Measurements from ENCODE around the gene LLGL1. TPM values are rescaled to one million over a fixed set of nuclear protein-coding genes. Genes with fewer than 3 reads are reported as not detected.

LLGL1 gene
- total RNA-seq, 1 experiment from 2014 or later, result 65.0 TPM

- no peak overlapping the region for H3K18ac ChIP-seq (ENCODE audit: insufficient read length, low read depth, low read length)
- no peak overlapping the region for H2AFZ ChIP-seq (ENCODE audit: low read length)
- no peak overlapping the region for H2BK120ac ChIP-seq (ENCODE audit: low read depth, low read length, poor library complexity, severe bottlenecking)
- no peak overlapping the region for H4K5ac ChIP-seq (ENCODE audit: insufficient read length, low read depth, low read length)
- peak overlapping the region in 1 of 3 experiments; percentile 91; a peak in 1 of 7 replicates for H3K27ac Mint-ChIP-seq
- no CpG with 5 or more reads among the region's 21 CpGs for WGBS (ENCODE audit: extremely low coverage, insufficient read length, low lambda C conversion rate)
- peaks cover 3% of the 10 kb centered on the region; the same call in 1 of the 2 replicates for H3K4me1 ChIP-seq (ENCODE audit: insufficient read depth, low read length)
- H2BK15ac ChIP-seq (ENCODE audit: low read depth, low read length), result no peak overlapping the region
- H3T11ph ChIP-seq (ENCODE audit: low read length), result no peak overlapping the region
- H2BK5ac ChIP-seq (ENCODE audit: insufficient read length, low read length), result no peak overlapping the region
- H2BK12ac ChIP-seq (ENCODE audit: insufficient read length, low read depth, low read length), result no peak overlapping the region
- no peak overlapping the region for H3K4me2 ChIP-seq (ENCODE audit: insufficient read depth, insufficient read length, low read length)
- H4K8ac ChIP-seq (replicated peaks; ENCODE audit: insufficient read length, low read depth, low read length), result no peak overlapping the region
- no peaks in the 10 kb centered on the region; a peak in 1 of 5 replicates for H3K9me3 Mint-ChIP-seq
- H3K27ac ChIP-seq (ENCODE audit: insufficient read length, low read depth, low read length), result no peak overlapping the region
- H3K79me1 ChIP-seq (ENCODE audit: insufficient read depth, low read depth, low read length, poor library complexity, severe bottlenecking), result no peaks in the 10 kb centered on the region
- no peaks in the 10 kb centered on the region for H3K27me3 ChIP-seq (ENCODE audit: insufficient read depth, low read length)
- H4K20me1 ChIP-seq (ENCODE audit: control insufficient read depth, insufficient read depth, insufficient read length), result peaks cover 3% of the 10 kb centered on the region
- no peak overlapping the region for H4K91ac ChIP-seq (ENCODE audit: insufficient read length, low read depth, low read length)
- no peak overlapping the region for H2AK5ac ChIP-seq (ENCODE audit: insufficient read length, low read length)
- H3K14ac ChIP-seq (ENCODE audit: insufficient read depth, low read length), result no peak overlapping the region
- H3K27me3 Mint-ChIP-seq (ENCODE audit: low read depth), result no peaks in the 10 kb centered on the region; the same call in 1 of the 2 replicates
- H3K79me2 ChIP-seq (ENCODE audit: insufficient read depth, low read length), result no peaks in the 10 kb centered on the region
- no peak overlapping the region for H3K4me3 Mint-ChIP-seq
- H3K36me3 Mint-ChIP-seq (ENCODE audit: insufficient read depth in 1 of 3, low read depth in 3 of 3), result peaks cover 13 to 81% (median 65%) of the 10 kb centered on the region in 3 experiments; a peak in 6 of 7 replicates
- DNase-seq, result no peak
- no peaks in the 10 kb centered on the region for H3K9me3 ChIP-seq (ENCODE audit: control insufficient read depth, low read depth, low read length)
- no peaks in the 10 kb centered on the region for H3K23me2 ChIP-seq (ENCODE audit: insufficient read length, low read depth, low read length, poor library complexity, severe bottlenecking)
- no peak overlapping the region for H3K23ac ChIP-seq (ENCODE audit: insufficient read length, low read depth, low read length)
- no peak overlapping the region for H3K4ac ChIP-seq (ENCODE audit: low read depth, low read length)
- peaks cover 13 to 25% of the 10 kb centered on the region in 2 experiments for H3K4me1 Mint-ChIP-seq
- no peak overlapping the region for H3K9ac ChIP-seq (ENCODE audit: extremely low read depth, insufficient read length, low read length)
- TF ChIP-seq CTCF (conservative IDR thresholded peaks at IDR 0.05), result no peak
- H2BK20ac ChIP-seq (ENCODE audit: low read depth, low read length, poor library complexity, severe bottlenecking), result no peak overlapping the region
- H3K56ac ChIP-seq (ENCODE audit: insufficient read length, low read depth, low read length), result no peak overlapping the region
Observed at GRCh38 chr17:18245038-18245776, 19.8 kb downstream of the LLGL1 start.

Data from H9 (cell line).